CD14-positive monocyte (primary cell): ENCODE data around the gene ZNF610. TPM values are rescaled to one million over a fixed set of nuclear protein-coding genes. Genes with fewer than 3 reads are reported as not detected.

ENCODE experiments used
- DNase-seq, 3 donors: peaks; one replicate each; pipeline ENCODE4 v3.0.0-alpha.2; 2011 to 2022
- H2AFZ ChIP-seq: 2 replicates; pipeline ENCODE4 v1.6.0; 2012; ENCODE audit warnings: mild to moderate bottlenecking, low read depth, low read length, inconsistent platforms; ENCODE audit not compliant: insufficient read depth, poor library complexity, severe bottlenecking
- H3K27ac ChIP-seq, 2 donors: 1 replicate in 1 of 2; 2 replicates in 1 of 2; pipeline ENCODE4 v1.5.1; 2012 to 2013; ENCODE audit warnings: low read length in 2 of 2, control low read depth in 1 of 2, inconsistent platforms in 1 of 2, low read depth in 1 of 2, mild to moderate bottlenecking in 1 of 2
- H3K27me3 ChIP-seq, 2 donors: one replicate each; pipeline versions ENCODE4 v1.6.0 to v1.6.1; 2011 to 2013; ENCODE audit warnings: low read length in 2 of 2; ENCODE audit not compliant: control insufficient read depth in 2 of 2, insufficient read depth in 2 of 2
- H3K36me3 ChIP-seq, 2 donors: replicated peaks in 1 of 2; 1 replicate in 1 of 2; 2 replicates in 1 of 2; pipeline versions ENCODE4 v1.5.1 to v1.6.1; 2012 to 2013; ENCODE audit warnings: low read length in 2 of 2, control low read depth in 1 of 2, inconsistent platforms in 1 of 2, mild to moderate bottlenecking in 1 of 2; ENCODE audit not compliant: insufficient read depth in 2 of 2, control insufficient read depth in 1 of 2
- H3K4me1 ChIP-seq, 2 donors: 1 replicate in 1 of 2; 2 replicates in 1 of 2; pipeline versions ENCODE4 v1.5.1 to v1.6.1; 2012 to 2013; ENCODE audit warnings: low read length in 2 of 2, control low read depth in 1 of 2, inconsistent platforms in 1 of 2, mild to moderate bottlenecking in 1 of 2, moderate library complexity in 1 of 2; ENCODE audit not compliant: insufficient read depth in 2 of 2, control insufficient read depth in 1 of 2
- H3K4me2 ChIP-seq: replicated peaks from 2 replicates; pipeline ENCODE3; 2012; ENCODE audit warnings: low read length, moderate library complexity, mild to moderate bottlenecking; ENCODE audit not compliant: poor library complexity, severe bottlenecking; ENCODE audit errors: extremely low read depth
- H3K4me3 ChIP-seq, 3 experiments: fragments of 200-600 bp in 1 of 3; sonication (generic) in 1 of 3; replicated peaks in 1 of 3; 1 replicate in 2 of 3; 2 replicates in 1 of 3; pipeline ENCODE4 v1.5.1; 2011 to 2013; ENCODE audit warnings: low read length in 3 of 3, mild to moderate bottlenecking in 3 of 3, control low read depth in 2 of 3, low read depth in 2 of 3, inconsistent platforms in 1 of 3, moderate library complexity in 1 of 3
- H3K79me2 ChIP-seq: 2 replicates; pipeline ENCODE4 v1.6.0; 2012; ENCODE audit warnings: mild to moderate bottlenecking, control low read depth, inconsistent platforms, low read length, moderate library complexity; ENCODE audit not compliant: insufficient read depth
- H3K9ac ChIP-seq: 2 replicates; pipeline ENCODE4 v1.6.0; 2017; ENCODE audit warnings: low read length, mild to moderate bottlenecking; ENCODE audit not compliant: insufficient read depth, poor library complexity, severe bottlenecking
- H3K9me3 ChIP-seq, 2 donors: replicated peaks in 1 of 2; 1 replicate in 1 of 2; 2 replicates in 1 of 2; pipeline versions ENCODE4 v1.5.1 to v1.6.1; 2012 to 2013; ENCODE audit warnings: low read length in 2 of 2, control low read depth in 1 of 2; ENCODE audit not compliant: control insufficient read depth in 1 of 2, insufficient read depth in 1 of 2
- H4K20me1 ChIP-seq: 2 replicates; pipeline ENCODE4 v1.6.0; 2012; ENCODE audit warnings: mild to moderate bottlenecking, low read length, control low read depth, moderate library complexity; ENCODE audit not compliant: insufficient read depth
- H3K27ac Mint-ChIP-seq, 7 donors: one replicate each; pipeline ENCODE4 v1.8.0; 2020; ENCODE audit warnings: mild to moderate bottlenecking in 7 of 7, mixed read lengths in 7 of 7, moderate library complexity in 6 of 7, inconsistent platforms in 2 of 7
- H3K27me3 Mint-ChIP-seq, 3 donors: one replicate each; pipeline ENCODE4 v1.8.0; 2021 to 2022; ENCODE audit warnings: low read depth in 3 of 3, mild to moderate bottlenecking in 3 of 3, mixed read lengths in 3 of 3, moderate library complexity in 3 of 3, inconsistent platforms in 1 of 3
- H3K36me3 Mint-ChIP-seq, 2 donors: one replicate each; pipeline ENCODE4 v1.8.0; 2020; ENCODE audit warnings: mixed read lengths in 2 of 2, inconsistent platforms in 1 of 2, mild to moderate bottlenecking in 1 of 2
- H3K4me1 Mint-ChIP-seq: one replicate; pipeline ENCODE4 v1.8.0; 2020; ENCODE audit warnings: mild to moderate bottlenecking, mixed read lengths
- H3K4me3 Mint-ChIP-seq, 2 donors: one replicate each; pipeline ENCODE4 v1.8.0; 2020; ENCODE audit warnings: mild to moderate bottlenecking in 2 of 2, mixed read lengths in 2 of 2, moderate library complexity in 1 of 2
- H3K9me3 Mint-ChIP-seq, 7 donors: one replicate each; pipeline ENCODE4 v1.8.0; 2020 to 2022; ENCODE audit warnings: mixed read lengths in 7 of 7, mild to moderate bottlenecking in 6 of 7, moderate library complexity in 6 of 7, inconsistent platforms in 2 of 7
- CTCF ChIP-seq: fragments of 200-600 bp; IDR thresholded peaks from one replicate; pipeline ENCODE4 v1.8.0; 2022; ENCODE audit warnings: antibody characterized with exemption, mild to moderate bottlenecking
- WGBS: methylation state at CpG from one replicate; pipeline ENCODE4 v1.1.5; 2013; ENCODE audit warnings: missing lambda C conversion rate; ENCODE audit not compliant: insufficient coverage; 5-methylcytosine and 5-hydroxymethylcytosine counted together
- intact Hi-C, 2 donors: fragments of 100-400 bp; cut with micrococcal nuclease; formaldehyde crosslinking; loops; one replicate each; pipeline versions ENCODE4 v1.15.0 to v1.15.1; 2023
- polyA plus RNA-seq, 3 donors: library from polyadenylated mRNA; depleted of rRNA in 1 of 3; unstranded in 2 of 3; stranded (reverse) in 1 of 3; fragments of 300-500 nt in 2 of 3; fragments of >200 nt in 1 of 3; fragmentation: Illumina TruSeq in 2 of 3; gene quantifications; 1 replicate in 2 of 3; 2 replicates in 1 of 3; pipeline ENCODE4 v1.2.3, GENCODE V29; 2012 to 2021

The ZNF610 gene
- polyA plus RNA-seq, 3 donors: not detected

GRCh38 chr19:52296400-52296772 lies 39.7 kb upstream of the ZNF610 start:
- Mint-ChIP-seq H3K4me1 (peaks cover 17% of the 10 kb centered on the region), H3K4me3 (peak overlapping the region; percentile 89 to 94), H3K9me3 (peaks cover 38 to 68% (median 64%) of the 10 kb centered on the region in 7 donors), H3K36me3 (peaks cover 24 to 41% of the 10 kb centered on the region in 2 donors), H3K27me3 (peaks cover 0 to 1% (median 0%) of the 10 kb centered on the region in 3 donors), H3K27ac (peak overlapping the region; percentile 32 to 94 (median 85))
- Histone ChIP-seq H3K4me2 (peak overlapping the region; percentile 96), H3K4me1 (peaks cover 15 to 18% of the 10 kb centered on the region in 2 donors), H4K20me1 (no peaks in the 10 kb centered on the region), H2AFZ (peak overlapping the region; percentile 88), H3K4me3 (peak overlapping the region; percentile 93 to 99 (median 94)), H3K27me3 (no peaks in the 10 kb centered on the region), H3K27ac (peak overlapping the region; percentile 65 to 81), H3K36me3 (peaks cover 20 to 32% of the 10 kb centered on the region in 2 donors), H3K9ac (peak overlapping the region; percentile 73), H3K79me2 (peaks cover 3% of the 10 kb centered on the region), H3K9me3 (peaks cover 51 to 55% of the 10 kb centered on the region in 2 donors)
- DNase-seq: peak in 1 of 3 donors; percentile 0
- intact Hi-C loops: loop anchor here (1.0 to 10.0 kb wide), 6 partner anchors 27 to 1168 kb away; partner anchors contain the start of genes ZNF813 (in 2 of the 2), ZNF766 (in 1 of the 2) and ZNF808 (in 1 of the 2)
- 3% methylated on average over 6 of the region's 8 CpGs for WGBS
- TF ChIP-seq CTCF: no peak

GRCh38 chr19:52296773-52297600 lies 39.1 kb upstream of the ZNF610 start, which contains the start of gene ZNF480:
Gene ZNF480, plus strand, starts transcription at chr19:52297169. Its CDS starts 3,244 bp downstream, at chr19:52300413.
- Mint-ChIP-seq H3K4me3 (peak within 1 kb of the TSS; percentile 95 to 97), H3K36me3 (peaks cover 30 to 47% of the 10 kb centered on the region in 2 donors), H3K27ac (peak within 1 kb of the TSS; percentile 91 to 98 (median 94)), H3K27me3 (peaks cover 0 to 1% (median 0%) of the 10 kb centered on the region in 3 donors), H3K9me3 (peaks cover 44 to 70% (median 61%) of the 10 kb centered on the region in 7 donors), H3K4me1 (peaks cover 17% of the 10 kb centered on the region)
- peak within 1 kb of the TSS; percentile 88 to 94 for H3K27ac ChIP-seq
- peaks cover 3% of the 10 kb centered on the region for H3K79me2 ChIP-seq
- peaks cover 48 to 55% of the 10 kb centered on the region in 2 donors for H3K9me3 ChIP-seq
- peak within 1 kb of the TSS; percentile 92 for H2AFZ ChIP-seq
- peak; percentile 80 to 86 (median 82) for DNase-seq
- H3K9ac ChIP-seq: peak within 1 kb of the TSS; percentile 91
- TF ChIP-seq CTCF: no peak
- intact Hi-C loops: loop anchor here (1.0 to 10.0 kb wide), 6 partner anchors 28 to 1168 kb away; partner anchors contain the start of genes ZNF766 (in 2 of the 2), ZNF813 (in 2 of the 2) and ZNF808 (in 1 of the 2)
- peak within 1 kb of the TSS; percentile 96 for H3K4me2 ChIP-seq
- peak within 1 kb of the TSS; percentile 93 to 99 (median 94) for H3K4me3 ChIP-seq
- peaks cover 26 to 36% of the 10 kb centered on the region in 2 donors for H3K36me3 ChIP-seq
- no peaks in the 10 kb centered on the region for H4K20me1 ChIP-seq
- H3K4me1 ChIP-seq: peaks cover 15 to 18% of the 10 kb centered on the region in 2 donors
- no peaks in the 10 kb centered on the region for H3K27me3 ChIP-seq
- WGBS: under 1% methylated on average over 53 of the region's 75 CpGs
